DMS153 treated with DMSO at 0.1 percent for 48 hours (cell line): ENCODE data around the gene GPR152.
"Not testable (repeated sequence)": the region's sequence is repeated elsewhere in the genome, so short reads cannot be mapped to it uniquely, and the experiment has no call there.

Experiments used
- DNase-seq: peaks from one replicate; lab custom pipeline; 2025; ENCODE audit not compliant: unreplicated experiment; lab: John Stamatoyannopoulos, UW

The GPR152 gene

DNA sequence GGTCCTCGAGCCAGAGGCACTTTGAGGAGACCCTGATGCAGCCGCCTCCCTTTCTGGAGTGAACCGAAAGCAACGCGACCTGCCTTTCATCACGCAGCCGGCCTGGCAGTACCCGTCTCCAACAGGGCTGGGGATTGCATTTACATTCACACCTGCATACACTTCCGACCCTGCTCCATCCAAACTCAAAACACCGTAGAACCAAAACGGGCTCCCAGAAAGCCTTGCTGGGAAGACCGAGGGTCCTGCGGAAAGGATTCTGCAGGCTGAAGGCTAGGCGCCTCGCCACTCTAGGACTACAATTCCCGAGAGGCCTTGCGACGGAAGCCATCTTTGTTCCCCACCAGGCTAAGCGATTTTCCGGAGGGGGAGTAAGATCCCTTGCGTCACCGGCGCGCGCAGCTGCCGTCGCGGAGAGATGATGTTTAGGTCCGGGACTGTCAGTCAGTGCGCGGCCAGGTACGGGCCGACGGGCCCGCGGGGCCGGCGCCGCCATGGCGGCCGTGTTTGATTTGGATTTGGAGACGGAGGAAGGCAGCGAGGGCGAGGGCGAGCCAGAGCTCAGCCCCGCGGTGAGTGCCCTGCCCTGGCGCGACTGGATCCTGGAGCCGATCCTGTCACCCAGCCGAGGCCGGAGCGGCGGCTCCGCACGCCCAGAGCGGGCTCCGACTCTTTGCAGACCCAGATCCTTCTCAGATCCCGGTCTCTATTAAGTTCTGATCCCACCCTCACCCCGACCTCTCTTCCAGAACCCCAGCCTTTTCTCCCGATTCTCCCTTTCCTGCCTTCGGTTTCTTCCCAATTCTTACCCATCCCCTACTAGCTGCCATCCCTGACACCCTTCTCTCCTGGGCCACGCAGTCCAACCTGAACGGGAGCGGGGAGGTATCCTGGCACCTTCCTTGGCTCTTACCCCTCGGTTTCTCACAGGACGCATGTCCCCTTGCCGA, 24.2 kb downstream of the GPR152 start, which contains the start of gene RPS6KB2:
Gene RPS6KB2 (plus strand): TSS at position 443 of the 950 bp plus-strand sequence. CDS start 52 bp downstream, at position 495.
- DNase-seq, result peak; percentile 92

DNA sequence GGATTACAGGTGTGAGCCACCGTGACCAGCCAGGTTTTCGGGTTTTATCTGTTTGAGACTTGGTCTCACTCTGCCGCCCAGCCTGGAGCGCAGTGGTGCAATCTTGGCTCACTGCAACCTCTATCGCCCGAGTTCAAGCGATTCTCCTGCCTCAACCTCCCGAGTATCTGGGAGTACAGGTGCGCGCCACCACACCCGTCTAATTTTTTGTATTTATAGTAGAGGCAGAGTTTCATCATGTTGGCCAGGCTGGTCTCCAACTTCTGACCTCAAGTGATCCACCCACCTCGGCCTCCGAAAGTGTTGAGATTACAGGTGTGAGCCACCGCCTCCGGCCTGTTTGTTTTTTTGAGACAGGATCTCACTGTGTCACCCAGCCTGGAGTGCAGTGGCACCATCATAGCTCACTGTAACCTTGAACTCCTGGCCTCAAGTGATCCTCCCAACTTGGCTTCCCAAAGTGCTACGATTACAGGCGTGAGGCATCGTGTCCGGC, 25.1 kb downstream of the GPR152 start:
- not testable (repeated sequence) for DNase-seq

DNA sequence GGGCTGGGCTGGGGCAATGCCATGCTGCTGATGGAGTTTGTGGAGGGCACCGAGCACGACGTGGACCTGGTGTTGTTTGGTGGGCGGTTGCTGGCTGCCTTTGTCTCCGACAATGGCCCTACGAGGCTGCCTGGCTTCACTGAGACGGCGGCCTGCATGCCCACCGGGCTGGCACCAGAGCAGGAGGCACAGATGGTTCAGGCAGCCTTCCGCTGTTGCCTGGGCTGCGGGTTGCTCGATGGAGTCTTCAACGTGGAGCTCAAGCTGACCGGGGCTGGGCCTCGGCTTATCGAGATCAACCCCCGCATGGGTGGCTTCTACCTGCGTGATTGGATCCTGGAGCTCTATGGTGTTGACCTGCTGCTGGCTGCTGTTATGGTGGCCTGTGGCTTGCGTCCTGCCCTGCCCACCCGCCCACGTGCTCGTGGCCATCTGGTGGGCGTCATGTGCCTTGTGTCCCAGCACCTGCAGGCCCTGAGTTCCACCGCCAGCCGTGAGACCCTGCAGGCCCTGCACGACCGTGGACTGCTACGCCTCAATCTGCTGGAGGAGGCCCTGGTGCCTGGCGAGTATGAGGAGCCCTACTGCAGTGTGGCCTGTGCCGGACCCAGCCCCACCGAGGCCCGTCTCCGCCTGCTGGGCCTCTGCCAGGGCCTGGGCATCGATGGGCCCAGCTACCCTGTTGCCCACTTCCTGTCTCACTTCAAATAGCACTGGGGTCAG, 28.5 kb downstream of the GPR152 start:
- DNase-seq, result no peak

DNA sequence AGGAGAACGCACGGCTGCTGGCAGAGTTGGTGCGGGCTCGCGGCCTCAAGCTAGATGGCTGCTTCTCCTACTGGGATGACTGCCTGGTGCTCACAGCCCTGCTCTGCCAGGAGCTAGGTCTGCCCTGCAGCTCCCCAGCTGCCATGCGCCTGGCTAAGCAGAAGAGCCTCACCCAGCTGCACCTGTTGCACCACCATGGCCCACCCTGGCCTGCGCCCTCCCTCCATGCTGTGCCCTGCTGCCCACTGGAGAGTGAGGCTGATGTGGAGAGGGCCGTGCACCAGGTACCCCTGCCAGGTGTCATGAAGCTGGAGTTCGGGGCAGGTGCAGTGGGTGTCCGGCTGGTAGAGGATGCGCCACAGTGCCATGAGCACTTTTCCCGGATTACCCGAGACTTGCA, 29.1 kb downstream of the GPR152 start:
- no peak for DNase-seq

DNA sequence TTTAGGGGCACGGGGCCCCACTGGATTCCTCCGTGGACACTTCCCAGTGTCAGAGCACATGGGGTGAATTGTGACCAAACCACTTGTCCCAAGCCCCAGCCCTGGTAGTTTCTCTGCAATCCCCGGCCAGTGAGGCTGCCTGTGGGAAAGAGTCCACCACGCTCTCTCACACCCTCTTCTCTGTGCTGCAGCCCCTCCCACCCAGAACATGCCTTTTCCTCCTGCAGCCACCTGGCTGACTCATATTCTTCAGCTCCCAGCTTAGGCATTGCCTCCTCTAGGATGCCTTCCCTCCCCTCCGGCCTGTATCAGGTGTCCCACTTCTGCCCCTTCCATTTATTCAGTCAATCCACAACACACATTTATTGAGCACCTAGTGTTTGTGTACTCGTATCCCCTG, 29.6 kb downstream of the GPR152 start:
- no peak for DNase-seq

DNA sequence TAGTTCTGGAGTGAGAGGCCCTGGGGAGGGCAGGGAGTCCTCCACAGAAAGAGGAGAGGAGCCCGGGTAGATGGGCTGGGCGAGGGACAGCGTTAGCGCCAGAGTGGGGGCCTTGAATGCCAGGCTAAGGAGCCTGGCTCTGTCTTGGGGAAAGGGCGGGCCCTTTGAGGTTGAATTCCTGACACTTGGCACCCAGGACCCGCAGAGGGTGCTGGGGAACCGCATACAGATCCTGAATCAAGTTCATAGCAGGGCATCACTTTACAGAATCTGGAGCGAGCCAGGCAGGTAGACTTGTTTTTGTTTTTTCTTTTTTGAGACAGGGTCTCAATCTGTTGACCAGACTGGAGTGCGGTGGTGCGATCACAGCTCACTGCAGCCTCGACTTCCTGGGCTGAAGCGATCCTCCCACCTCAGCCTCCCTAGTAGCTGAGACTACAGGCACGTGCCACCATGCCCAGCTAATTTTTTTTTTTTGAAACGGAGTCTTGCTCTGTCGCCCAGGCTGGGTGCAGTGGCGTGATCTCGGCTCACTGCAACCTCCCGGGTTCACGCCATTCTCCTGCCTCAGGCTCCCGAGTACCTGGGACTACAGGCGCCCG, 31.0 kb downstream of the GPR152 start:
- DNase-seq, result no peak

DNA sequence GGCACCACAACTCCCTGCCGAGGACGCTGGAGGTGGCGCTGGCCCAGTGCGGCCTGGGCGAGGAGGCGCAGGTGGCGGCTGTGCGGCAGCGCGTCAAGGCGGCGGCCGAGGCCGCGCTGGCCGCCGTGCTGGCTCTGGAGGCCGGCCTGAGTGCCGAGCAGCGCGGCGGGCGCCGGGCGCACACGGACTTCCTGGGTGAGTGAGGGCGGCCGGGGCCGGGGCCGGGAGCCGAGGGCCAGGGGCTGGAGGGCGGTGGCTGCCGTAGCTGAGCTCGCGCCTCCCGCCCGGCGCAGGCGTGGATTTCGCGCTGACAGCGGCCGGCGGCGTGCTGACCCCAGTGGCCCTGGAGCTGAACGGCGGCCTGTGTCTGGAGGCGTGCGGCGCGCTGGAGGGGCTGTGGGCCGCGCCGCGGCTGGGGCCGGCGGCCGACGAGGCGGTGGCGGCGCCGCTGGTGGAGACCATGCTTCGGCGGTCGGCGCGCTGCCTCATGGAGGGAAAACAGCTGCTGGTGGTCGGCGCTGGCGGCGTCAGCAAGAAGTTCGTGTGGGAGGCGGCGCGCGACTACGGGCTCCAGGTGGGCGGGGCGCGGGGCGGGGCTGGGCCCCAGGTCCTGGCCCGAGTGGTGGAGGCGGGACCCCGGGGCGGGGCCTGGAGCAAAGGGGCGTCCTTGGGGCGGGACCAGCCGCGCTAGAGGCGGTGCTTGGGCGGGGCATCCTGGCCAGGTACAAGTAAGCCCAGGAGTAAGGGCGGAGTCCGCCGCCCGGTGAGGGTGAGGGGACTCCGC, 31.7 kb downstream of the GPR152 start:
- peak; percentile 88 for DNase-seq

DNA sequence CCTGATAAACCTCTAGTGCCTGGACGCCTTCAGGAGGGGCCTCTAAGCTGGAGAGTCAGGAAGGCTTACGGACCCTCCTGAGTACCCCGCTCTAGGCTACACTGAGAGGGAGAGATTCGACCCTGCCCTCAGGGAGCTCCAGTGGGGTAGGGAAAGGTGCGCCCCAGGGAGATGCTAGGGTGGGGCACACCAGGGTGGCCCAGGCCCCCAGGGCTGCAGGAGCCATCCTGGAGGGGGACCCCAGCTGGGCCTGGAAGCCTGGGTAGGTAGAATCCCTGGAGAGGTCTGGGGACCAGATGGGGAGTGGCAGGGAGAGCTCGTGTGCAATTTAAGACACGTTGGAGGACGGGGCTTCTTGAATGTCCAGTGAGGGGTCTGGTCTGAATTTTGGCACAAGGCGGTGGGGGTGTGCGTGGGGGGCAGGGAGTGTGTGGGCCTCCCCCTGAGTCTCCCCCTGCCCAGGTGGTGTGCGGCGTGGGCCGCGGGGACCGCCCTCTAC, 32.3 kb downstream of the GPR152 start:
- no peak for DNase-seq

DNA sequence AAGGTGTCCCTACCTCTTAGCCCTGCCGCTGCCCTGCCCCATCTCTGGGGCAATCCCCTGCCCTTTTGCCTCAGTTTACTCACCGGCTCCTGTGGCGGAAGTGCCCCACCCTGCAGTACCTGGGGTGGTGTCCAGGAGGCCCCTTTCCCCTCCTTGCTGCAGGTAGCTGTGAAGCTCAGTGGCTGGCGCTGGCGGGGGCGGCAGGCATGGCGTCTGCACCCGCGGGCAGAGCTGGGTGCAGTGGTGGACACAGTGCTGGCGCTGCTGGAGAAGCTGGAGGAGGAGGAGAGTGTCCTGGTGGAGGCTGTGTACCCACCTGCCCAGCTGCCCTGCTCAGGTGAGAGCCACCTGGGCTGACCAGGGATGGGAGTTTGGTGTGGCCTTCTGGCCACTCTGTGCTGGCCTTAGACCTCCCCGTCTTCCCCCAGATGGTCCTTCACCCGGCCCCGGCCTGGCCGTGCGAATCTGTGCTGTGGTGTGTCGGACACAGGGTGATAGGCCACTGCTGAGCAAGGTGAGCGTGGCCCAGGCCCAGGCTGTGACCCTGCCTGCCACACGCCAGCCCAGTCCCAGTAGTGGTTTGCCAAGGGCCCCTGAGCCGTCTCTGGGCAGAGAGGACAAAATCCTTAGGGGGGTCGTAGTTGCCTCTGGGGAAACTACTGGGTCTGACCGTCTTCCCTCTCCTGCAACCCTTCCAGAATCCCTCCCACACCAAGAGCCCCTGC, 33.0 kb downstream of the GPR152 start:
- no peak for DNase-seq

DNA sequence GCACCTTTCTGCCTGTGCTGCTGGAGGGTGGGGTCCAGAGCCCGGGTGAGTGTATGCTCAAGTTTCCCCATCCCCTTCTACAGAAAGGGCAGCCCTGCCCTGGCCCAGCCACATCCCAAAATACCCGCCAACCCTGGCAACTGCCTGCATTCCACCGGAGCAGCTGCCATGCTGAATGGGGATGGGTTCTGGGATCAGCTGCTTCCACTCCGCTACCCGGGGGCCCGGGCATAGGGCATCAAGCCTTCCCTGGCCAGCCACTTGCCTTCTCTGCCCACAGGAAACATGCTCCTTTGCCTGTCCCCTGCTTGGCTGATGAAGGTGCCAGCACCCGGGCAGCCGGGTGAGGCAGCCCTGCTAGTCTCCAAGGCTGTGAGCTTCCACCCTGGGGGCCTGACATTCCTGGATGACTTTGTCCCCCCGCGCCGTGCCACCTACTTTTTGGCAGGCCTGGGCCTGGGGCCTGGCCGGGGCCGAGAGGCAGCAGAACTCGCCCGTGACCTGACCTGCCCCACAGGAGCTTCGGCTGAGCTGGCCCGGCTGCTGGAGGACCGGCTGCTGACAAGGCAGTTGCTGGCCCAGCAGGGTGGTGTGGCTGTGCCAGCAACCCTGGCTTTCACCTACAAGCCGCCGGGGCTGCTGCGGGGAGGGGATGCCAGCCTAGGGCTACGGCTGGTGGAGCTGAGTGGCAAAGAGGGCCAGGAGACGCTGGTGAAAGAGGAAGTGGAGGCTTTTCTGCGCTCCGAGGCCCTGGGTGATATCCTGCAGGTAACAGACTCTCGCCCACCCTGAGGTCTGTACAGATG, 33.9 kb downstream of the GPR152 start:
- DNase-seq, result no peak

DNA sequence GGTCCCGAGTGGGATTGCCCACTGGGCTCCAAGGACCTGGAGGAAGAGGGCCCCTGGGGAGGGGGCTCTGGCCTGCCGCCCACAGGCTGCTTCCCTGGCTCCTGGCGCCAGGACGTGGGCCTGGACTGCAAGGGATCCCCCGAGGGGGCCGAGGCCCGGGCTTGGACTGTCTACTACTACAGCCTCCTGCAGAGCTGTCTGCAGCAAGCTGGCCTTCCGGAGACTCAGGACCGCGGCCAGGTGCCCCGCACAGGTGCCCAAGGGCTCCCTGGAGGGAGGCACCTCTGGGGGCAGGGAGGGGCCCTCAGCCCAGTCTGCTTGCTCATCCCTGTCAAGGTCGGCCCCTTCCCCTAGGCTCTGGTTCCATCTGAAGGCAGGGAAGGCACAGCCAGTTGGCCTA, 35.1 kb downstream of the GPR152 start:
- DNase-seq, result no peak

DNA sequence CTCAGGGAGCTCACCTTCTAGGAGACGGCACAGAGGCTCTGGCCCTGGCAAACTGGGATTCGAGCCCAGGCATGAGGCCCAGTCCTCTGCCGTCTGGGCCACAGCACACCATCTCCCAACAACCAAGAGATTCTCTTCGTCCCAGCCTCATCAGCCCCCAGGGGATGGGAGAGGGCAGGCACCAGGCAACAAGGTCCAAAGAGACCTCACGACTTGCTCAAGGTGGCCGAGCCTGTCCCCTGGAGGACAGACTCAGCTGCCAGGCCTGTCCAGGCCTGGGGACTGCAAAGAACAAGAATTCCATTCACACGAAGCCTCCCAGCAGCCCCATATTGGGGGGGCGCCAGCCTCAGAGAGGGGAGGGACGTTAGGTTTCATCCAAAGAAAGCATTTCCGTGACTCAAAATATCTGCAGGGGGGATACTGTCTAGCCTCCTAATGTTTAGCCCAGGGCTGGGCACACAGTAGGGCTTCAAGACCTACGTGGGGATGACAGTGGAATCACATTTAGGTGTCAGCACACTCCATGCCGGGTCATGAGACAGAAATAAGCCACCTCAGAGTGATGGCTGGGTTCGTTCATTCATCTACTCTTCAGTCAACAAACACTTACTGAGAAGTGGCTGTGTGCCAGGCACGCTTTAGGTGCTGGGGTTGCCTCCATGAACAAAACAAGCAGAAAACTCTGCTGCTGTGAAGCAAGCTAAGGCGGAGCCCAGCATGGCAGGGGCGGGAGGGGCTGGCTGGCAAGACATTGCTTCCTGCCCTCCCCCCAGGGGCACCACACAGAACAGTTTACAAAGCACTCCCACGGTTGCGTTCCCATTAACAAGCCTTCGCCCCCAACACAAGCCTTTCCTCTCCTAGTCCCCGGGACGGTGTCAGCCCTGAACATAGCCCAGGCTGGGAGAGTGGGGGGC, 35.9 kb downstream of the GPR152 start:
- peak; percentile 34 for DNase-seq

DNA sequence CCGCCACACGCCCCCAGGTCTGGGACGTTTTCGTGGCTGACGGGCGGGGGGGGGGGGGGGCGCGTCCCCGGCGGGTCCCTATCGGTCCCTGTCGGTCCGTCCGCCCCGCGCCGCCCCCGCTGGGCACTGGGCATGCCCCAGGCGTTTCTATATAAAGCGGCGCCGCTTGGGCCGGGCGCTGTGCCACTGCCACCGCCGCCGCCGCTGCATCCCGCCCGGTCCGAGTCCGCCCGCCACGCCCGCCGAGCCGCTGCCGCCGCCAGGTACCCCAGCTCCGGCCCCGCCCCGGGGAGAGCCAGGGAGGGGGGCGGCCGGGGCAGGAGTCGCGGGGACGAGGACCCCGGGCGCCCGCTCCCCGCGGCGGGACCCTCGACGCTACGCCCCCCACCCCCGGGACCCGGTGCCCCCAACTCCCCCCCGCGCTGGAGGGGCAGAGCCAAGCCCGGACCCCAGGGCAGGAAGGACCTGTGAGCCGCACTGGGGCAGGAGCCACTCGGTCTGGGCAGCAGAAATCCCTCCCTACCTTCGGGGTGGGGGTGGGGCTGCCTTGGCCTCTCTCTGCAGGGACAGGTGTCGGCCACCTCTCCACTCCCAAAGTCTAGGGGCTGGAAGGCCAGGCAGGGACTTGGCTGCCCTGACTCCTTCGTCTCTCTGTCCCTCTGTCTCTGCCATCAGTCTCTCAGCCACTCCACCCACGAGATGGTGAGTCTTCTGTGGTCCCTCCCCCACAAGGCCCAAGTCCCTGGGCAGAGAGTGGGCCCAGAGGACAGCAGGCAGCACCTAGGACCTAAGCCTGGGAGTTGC, 36.8 kb downstream of the GPR152 start, which contains the start of gene CARNS1:
Gene CARNS1 (plus strand): TSS at position 178 of the 804 bp plus-strand sequence. CDS start 522 bp downstream, at position 700.
- DNase-seq, result no peak

DNA sequence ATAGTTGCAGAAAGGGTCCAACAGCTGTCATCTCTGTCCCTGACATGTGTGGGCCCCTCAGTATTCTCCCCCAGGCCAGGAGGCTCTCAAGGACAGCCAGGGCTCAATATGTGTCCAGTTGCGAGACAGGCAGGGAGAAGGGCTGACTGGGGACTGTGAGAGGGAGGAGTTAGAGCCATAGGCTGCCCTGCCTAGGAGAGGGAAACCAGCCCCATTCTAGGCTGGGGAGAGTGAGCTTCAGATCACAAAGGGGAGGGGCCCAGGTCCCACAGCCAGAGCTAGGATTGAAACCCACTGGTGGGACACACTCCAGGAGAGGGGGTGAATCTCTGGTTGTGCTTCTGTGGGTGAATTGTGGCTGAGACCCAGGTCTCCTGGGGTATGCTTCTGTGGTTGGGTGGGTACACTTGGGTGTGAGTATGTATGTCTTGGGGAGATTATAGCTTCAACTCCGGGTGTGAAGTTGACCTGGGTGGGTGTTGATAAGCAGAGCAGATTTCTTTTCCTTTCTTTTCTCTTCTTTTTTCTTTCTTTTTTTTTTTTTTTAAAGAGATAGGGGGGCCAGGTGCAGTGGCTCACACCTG, 39.2 kb downstream of the GPR152 start:
- DNase-seq, result no peak

DNA sequence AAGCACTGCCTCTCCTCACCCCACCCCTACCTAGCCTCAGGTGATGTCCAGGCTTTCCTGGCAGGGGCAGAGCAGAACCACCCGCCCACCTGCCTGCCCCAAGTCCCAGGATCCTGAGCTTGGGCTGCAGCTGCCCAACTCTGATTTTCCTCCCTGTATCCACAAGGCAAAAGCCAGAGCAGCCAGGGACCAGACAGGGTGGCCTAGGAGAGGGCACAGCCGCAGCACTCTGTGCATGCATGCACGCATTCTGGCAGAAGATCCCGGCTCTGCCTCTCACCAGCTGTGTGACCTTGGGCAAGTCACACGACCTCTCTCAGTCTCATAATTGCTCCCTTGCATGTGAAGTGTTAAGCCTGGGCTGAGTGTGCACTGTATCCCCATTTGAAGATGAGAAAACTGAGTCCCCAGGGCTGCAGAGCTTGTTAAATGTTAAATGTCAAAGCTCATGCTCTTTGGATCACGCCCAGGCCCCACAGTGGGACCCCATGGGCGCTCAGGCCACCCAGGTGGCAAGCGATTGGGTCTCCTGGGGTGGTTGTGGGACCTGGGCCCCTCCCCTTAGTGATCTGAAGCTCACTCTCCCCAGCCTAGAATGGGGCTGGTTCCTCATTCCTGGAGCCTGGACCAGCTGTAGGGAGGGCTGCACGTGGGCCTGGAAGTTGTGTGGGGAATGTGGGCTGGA, 39.9 kb downstream of the GPR152 start:
- DNase-seq, result no peak

DNA sequence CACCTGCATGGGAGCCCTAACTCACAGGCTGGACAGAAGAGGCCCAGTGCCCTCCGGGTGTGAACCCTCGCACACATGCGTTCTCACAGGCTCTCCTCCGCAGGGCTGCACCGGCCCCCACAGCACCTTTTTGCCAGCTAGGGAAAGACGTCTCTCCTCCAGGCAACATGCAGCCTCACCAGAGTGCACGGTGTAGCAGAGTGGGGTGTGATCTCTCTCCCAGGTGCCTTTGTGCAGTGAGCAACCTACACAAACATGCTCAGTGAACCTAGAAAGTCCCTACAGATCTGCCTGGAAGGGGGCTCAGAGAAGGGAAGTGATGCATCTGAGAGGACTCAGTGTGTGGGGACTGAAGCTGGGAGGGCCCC, 40.8 kb downstream of the GPR152 start:
- no peak for DNase-seq
